Suprapubic skin (tissue), 4 donors: Measurements from ENCODE around the gene TGDS. TPM values are rescaled to one million over a fixed set of nuclear protein-coding genes. Genes with fewer than 3 reads are reported as not detected.
"Not testable (repeated sequence)": the region's sequence is repeated elsewhere in the genome, so short reads cannot be mapped to it uniquely, and the experiment has no call there.

Source experiments
- DNase-seq, 2 donors: peaks; one replicate each; pipeline ENCODE4 v3.0.0-alpha.2; 2019; ENCODE audit warnings: low spot score in 2 of 2
- H3K27ac ChIP-seq: fragments of 200-600 bp; sonication (generic); one replicate; pipeline ENCODE4 v1.5.1; 2019
- H3K27me3 ChIP-seq: fragments of 200-600 bp; sonication (generic); one replicate; pipeline ENCODE4 v1.5.1; 2019
- H3K36me3 ChIP-seq: fragments of 200-600 bp; sonication (generic); one replicate; pipeline ENCODE4 v1.5.1; 2019
- H3K4me1 ChIP-seq: fragments of 200-600 bp; sonication (generic); one replicate; pipeline ENCODE4 v1.5.1; 2019
- H3K4me3 ChIP-seq: fragments of 200-600 bp; sonication (generic); one replicate; pipeline ENCODE4 v1.5.1; 2019; ENCODE audit warnings: mild to moderate bottlenecking
- H3K9me3 ChIP-seq: fragments of 200-600 bp; sonication (generic); one replicate; pipeline ENCODE4 v1.5.1; 2019
- EP300 ChIP-seq: sonication (generic); formaldehyde crosslinking; IDR thresholded peaks from one replicate; pipeline ENCODE4 v1.6.1; 2017; ENCODE audit warnings: antibody characterized with exemption
- POLR2A ChIP-seq, 2 donors: fragments of 450-650 bp; IDR thresholded peaks; one replicate each; pipeline ENCODE4 v1.6.1; 2017; ENCODE audit warnings: antibody characterized with exemption in 2 of 2, mild to moderate bottlenecking in 2 of 2, moderate library complexity in 2 of 2
- POLR2AphosphoS5 ChIP-seq, 3 donors: sonication (generic); formaldehyde crosslinking; IDR thresholded peaks; one replicate each; pipeline ENCODE4 v1.6.1; 2017; ENCODE audit warnings: antibody characterized with exemption in 3 of 3
- WGBS: methylation state at CpG from one replicate; pipeline ENCODE4 v1.1.5; 2018; 5-methylcytosine and 5-hydroxymethylcytosine counted together
- total RNA-seq, 4 donors: library from RNA; depleted of rRNA; stranded (reverse); fragments of >200 nt; gene quantifications; one replicate each; pipeline ENCODE4 v1.1.0, GENCODE V29; 2016
- TF ChIP-seq, protein P1 (sequence below), 2 donors: fragments of 200-600 bp in 1 of 2; fragments of 450-650 bp in 1 of 2; sonication (generic) in 1 of 2; IDR thresholded peaks; one replicate each; pipeline ENCODE4 v1.5.1; 2016 to 2019; ENCODE audit warnings: antibody characterized with exemption in 2 of 2, mild to moderate bottlenecking in 1 of 2, moderate library complexity in 1 of 2

TGDS gene
- total RNA-seq, 4 donors from 2014 or later: 7.4 to 9.3 (median 8.0) TPM

DNA sequence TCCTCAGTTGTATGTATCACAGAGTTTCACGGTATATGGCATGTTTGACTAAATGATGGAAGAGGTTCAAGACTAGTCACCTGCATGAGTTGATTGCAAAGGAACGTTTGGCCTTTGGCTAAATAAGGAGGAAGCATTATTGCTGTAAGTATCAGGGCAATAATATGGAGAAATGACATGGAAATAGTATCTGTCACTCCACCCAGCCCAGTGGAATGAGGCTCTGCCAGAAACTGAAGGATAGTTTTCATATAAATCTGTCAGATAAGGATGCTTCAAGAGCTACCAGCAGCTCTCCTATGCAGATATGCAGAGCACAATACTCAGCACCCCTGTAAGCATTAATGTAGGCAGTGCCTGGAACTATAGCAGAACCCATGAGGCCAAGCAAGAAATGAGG is 60.7 kb downstream of the TGDS start:
- 62% methylated on average over 2 of the region's 2 CpGs for WGBS
- no peaks in the 10 kb centered on the region for H3K27me3 ChIP-seq

DNA sequence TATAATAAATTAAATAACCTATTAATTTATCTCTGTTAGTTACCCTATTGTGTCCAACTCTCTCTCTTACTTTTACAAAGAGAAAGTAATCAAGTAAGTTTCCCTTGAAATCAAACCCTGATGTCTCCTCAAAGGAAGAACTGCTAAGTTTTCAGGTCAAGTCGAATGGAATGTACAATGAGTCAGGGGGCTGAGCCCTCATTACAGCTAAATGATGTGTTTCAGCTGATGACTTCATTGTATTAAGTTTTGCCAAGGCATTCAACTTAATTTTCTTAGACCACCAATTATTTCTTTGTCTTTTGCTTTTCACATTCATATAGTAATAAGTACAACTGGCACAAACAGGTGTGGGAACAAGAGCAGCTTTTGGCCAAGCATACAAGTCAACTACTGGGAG is 61.8 kb downstream of the TGDS start:
- no peak overlapping the region for H3K27ac ChIP-seq
- 62% methylated on average over 1 of the region's 1 CpG for WGBS
- TF ChIP-seq POLR2A (IDR thresholded peaks at IDR 0.05): no peak
- no peak for TF ChIP-seq EP300
- TF ChIP-seq, protein P1, sequence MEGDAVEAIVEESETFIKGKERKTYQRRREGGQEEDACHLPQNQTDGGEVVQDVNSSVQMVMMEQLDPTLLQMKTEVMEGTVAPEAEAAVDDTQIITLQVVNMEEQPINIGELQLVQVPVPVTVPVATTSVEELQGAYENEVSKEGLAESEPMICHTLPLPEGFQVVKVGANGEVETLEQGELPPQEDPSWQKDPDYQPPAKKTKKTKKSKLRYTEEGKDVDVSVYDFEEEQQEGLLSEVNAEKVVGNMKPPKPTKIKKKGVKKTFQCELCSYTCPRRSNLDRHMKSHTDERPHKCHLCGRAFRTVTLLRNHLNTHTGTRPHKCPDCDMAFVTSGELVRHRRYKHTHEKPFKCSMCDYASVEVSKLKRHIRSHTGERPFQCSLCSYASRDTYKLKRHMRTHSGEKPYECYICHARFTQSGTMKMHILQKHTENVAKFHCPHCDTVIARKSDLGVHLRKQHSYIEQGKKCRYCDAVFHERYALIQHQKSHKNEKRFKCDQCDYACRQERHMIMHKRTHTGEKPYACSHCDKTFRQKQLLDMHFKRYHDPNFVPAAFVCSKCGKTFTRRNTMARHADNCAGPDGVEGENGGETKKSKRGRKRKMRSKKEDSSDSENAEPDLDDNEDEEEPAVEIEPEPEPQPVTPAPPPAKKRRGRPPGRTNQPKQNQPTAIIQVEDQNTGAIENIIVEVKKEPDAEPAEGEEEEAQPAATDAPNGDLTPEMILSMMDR (IDR thresholded peaks at IDR 0.05): no peak
- H3K4me1 ChIP-seq: no peaks in the 10 kb centered on the region
- H3K27me3 ChIP-seq: no peaks in the 10 kb centered on the region
- no peak overlapping the region for H3K4me3 ChIP-seq
- DNase-seq: no peak
- H3K36me3 ChIP-seq: no peaks in the 10 kb centered on the region
- H3K9me3 ChIP-seq: no peaks in the 10 kb centered on the region

More for the DNA sequence above, 60.7 kb downstream of the TGDS start:
- H3K36me3 ChIP-seq: no peaks in the 10 kb centered on the region
- TF ChIP-seq POLR2AphosphoS5 (IDR thresholded peaks at IDR 0.05) (no peak), EP300 (no peak), POLR2A (IDR thresholded peaks at IDR 0.05) (no peak)
- TF ChIP-seq, protein P1 (IDR thresholded peaks at IDR 0.05): no peak
- no peaks in the 10 kb centered on the region for H3K4me1 ChIP-seq
- no peak for DNase-seq
- no peak overlapping the region for H3K27ac ChIP-seq
- H3K4me3 ChIP-seq: no peak overlapping the region
- H3K9me3 ChIP-seq: no peaks in the 10 kb centered on the region

DNA sequence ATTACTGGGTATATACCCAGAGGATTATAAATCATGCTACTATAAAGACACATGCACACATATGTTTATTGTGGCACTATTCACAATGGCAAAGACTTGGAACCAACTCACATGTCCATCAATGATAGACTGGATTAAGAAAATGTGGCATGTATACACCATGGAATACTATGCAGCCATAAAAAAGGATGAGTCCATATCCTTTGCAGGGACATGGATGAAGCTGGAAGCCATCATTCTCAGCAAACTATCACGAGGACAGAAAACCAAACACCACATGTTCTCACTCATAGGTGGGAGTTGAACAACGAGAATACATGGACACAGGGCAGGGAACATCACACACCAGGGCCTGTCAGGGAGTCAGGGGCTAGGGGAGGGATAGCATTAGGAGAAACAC is 63.7 kb downstream of the TGDS start:
- not testable (repeated sequence) for H3K4me3 ChIP-seq, H3K36me3 ChIP-seq, H3K4me1 ChIP-seq, H3K27ac ChIP-seq, H3K27me3 ChIP-seq, DNase-seq, H3K9me3 ChIP-seq
- 85% methylated on average over 2 of the region's 2 CpGs for WGBS

DNA sequence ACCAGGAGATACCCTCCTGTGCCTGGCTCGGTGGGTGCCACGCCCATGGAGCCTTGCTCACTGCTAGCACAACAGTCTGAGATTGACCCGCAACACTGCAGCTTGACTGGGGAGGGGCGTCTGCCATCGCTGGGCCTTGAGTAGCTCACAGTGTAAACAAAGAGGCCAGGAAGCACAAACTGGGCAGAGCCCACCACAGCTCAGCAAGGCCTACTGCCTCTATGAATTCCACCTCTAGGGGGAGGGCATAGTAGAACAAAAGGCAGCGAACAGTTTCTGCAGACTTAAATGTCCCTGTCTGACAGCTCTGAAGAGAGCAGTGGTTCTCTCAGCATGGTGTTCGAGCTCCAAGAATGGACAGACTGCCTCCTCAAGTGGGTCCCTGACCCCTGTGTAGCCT is 69.0 kb downstream of the TGDS start:
- H3K27me3 ChIP-seq, DNase-seq, H3K27ac ChIP-seq, H3K36me3 ChIP-seq, H3K9me3 ChIP-seq, H3K4me3 ChIP-seq, H3K4me1 ChIP-seq: not testable (repeated sequence)
- WGBS: 77% methylated on average over 5 of the region's 7 CpGs

DNA sequence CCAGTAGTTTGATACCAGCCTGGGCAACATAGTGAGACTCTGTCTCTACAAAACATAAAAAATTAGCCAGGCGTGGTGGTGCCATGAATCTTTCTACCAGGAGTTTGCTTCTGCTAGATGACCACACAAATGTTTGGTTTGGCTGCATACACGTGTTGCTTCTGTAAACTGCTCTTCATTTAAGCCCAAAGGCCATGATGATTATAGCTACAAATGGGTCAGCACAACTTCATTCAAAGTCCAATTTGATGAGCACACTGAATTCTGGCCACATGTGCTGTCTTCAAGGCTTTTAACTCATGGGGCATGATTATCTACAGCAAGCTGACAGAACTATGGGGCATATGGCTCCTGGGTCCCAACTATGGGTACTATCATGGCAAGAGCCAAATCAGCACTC is 70.2 kb downstream of the TGDS start:
- Histone ChIP-seq H3K36me3 (no peaks in the 10 kb centered on the region), H3K27me3 (no peaks in the 10 kb centered on the region), H3K4me3 (no peak overlapping the region), H3K9me3 (no peaks in the 10 kb centered on the region), H3K4me1 (no peaks in the 10 kb centered on the region), H3K27ac (no peak overlapping the region)
- DNase-seq: no peak
- TF ChIP-seq POLR2AphosphoS5 (IDR thresholded peaks at IDR 0.05): no peak
- TF ChIP-seq POLR2A (IDR thresholded peaks at IDR 0.05): no peak
- TF ChIP-seq, protein P1 (IDR thresholded peaks at IDR 0.05): no peak
- TF ChIP-seq EP300: no peak
- 95% methylated on average over 2 of the region's 2 CpGs for WGBS

DNA sequence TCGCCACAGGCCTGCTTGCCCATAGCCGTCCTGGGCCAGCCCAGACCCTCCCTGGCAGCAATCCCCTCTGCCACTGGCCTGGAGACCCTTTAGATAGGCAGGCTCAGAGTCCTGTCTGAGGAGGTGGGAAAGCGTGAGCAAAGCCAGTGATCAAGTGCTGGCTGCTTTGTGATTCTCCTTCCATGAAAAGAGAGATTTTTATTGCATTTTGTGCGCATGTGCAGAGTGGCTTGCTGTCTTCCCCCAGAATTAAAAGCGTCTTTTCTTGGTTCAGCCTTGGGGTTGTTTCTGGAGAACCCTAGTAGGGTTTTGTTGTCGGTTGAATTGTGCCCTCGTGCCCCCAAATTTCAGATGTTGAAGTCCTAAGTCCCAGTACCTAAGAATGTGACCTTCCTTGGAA is 71.5 kb downstream of the TGDS start:
- no peak for DNase-seq
- no peaks in the 10 kb centered on the region for H3K4me1 ChIP-seq
- WGBS: 92% methylated on average over 3 of the region's 7 CpGs
- no peaks in the 10 kb centered on the region for H3K36me3 ChIP-seq
- H3K4me3 ChIP-seq: no peak overlapping the region
- no peaks in the 10 kb centered on the region for H3K27me3 ChIP-seq
- H3K27ac ChIP-seq: no peak overlapping the region
- TF ChIP-seq EP300 (no peak), POLR2AphosphoS5 (IDR thresholded peaks at IDR 0.05) (no peak), POLR2A (IDR thresholded peaks at IDR 0.05) (no peak)
- TF ChIP-seq, protein P1 (IDR thresholded peaks at IDR 0.05): no peak
- H3K9me3 ChIP-seq: no peaks in the 10 kb centered on the region

Other genes starting within 250 kb of the TGDS start
- 100 to 1,000 TPM in 1 of 4 donors, 10 to 100 TPM in 3; 39.4 to 122 (median 81.7) TPM for gene DCT, start 116.5 kb downstream of the TGDS start, total RNA-seq
- gene GPR180, start 5.7 kb upstream of the TGDS start, total RNA-seq: 1 to 10 TPM; 2.0 to 4.2 (median 2.8) TPM
- 10 to 100 TPM in 3 of 4 donors, 1 to 10 TPM in 1; 9.8 to 25.1 (median 17.3) TPM for gene SOX21, start 116.4 kb upstream of the TGDS start, total RNA-seq